MM.1S (cell line): ENCODE measurements around the gene PLCB1.

Experiments
- DNase-seq: peaks from one replicate; pipeline ENCODE4 v3.0.0-alpha.2; 2015
- H2AFZ ChIP-seq: fragments of 300-600 bp; sonication (generic); 2 replicates; pipeline ENCODE4 v1.6.0; 2016; ENCODE audit warnings: antibody characterized with exemption, low read length
- H3F3A ChIP-seq: fragments of 300-600 bp; sonication (generic); 2 replicates; pipeline ENCODE4 v1.6.1; 2016; ENCODE audit warnings: mild to moderate bottlenecking, antibody characterized with exemption, low read length, moderate library complexity, mixed read lengths; ENCODE audit not compliant: insufficient read depth
- H3K27ac ChIP-seq: fragments of 300-600 bp; sonication (generic); 2 replicates; pipeline ENCODE4 v1.5.1; 2016; ENCODE audit warnings: mild to moderate bottlenecking, low read length
- H3K27me3 ChIP-seq: fragments of 300-600 bp; sonication (generic); replicated peaks from 2 replicates; pipeline ENCODE4 v1.6.0; 2016; ENCODE audit warnings: low read length; ENCODE audit not compliant: insufficient read depth
- H3K36me3 ChIP-seq: fragments of 300-600 bp; sonication (generic); replicated peaks from 2 replicates; pipeline ENCODE4 v1.6.1; 2016; ENCODE audit warnings: mild to moderate bottlenecking, low read length, mixed read lengths; ENCODE audit not compliant: insufficient read depth
- H3K4me1 ChIP-seq: fragments of 300-600 bp; sonication (generic); 2 replicates; pipeline ENCODE4 v1.6.1; 2016; ENCODE audit warnings: low read length, mixed read lengths
- H3K4me2 ChIP-seq: fragments of 300-600 bp; sonication (generic); 2 replicates; pipeline ENCODE4 v1.6.0; 2016; ENCODE audit warnings: low read depth, low read length
- H3K4me3 ChIP-seq: fragments of 300-600 bp; sonication (generic); 2 replicates; pipeline ENCODE4 v1.5.1; 2016; ENCODE audit warnings: low read length, mixed read lengths
- H3K79me2 ChIP-seq: fragments of 300-600 bp; sonication (generic); 2 replicates; pipeline ENCODE4 v1.6.1; 2016; ENCODE audit warnings: mixed run types, low read length, mixed read lengths
- H3K9ac ChIP-seq: fragments of 300-600 bp; sonication (generic); 2 replicates; pipeline ENCODE4 v1.6.1; 2016; ENCODE audit warnings: low read length, mixed read lengths
- H3K9me2 ChIP-seq: fragments of 300-600 bp; sonication (generic); replicated peaks from 2 replicates; pipeline ENCODE4 v1.6.1; 2016; ENCODE audit warnings: mild to moderate bottlenecking, low read length, mixed read lengths; ENCODE audit not compliant: insufficient read depth
- H3K9me3 ChIP-seq: fragments of 300-600 bp; sonication (generic); replicated peaks from 2 replicates; pipeline ENCODE4 v1.6.1; 2016; ENCODE audit warnings: mild to moderate bottlenecking, low read length, mixed read lengths; ENCODE audit not compliant: insufficient read depth
- H4K20me1 ChIP-seq: fragments of 300-600 bp; sonication (generic); 2 replicates; pipeline ENCODE4 v1.6.1; 2016; ENCODE audit warnings: mild to moderate bottlenecking, low read length, moderate library complexity, mixed read lengths; ENCODE audit not compliant: insufficient read depth
- CTCF ChIP-seq: fragments of 300-600 bp; sonication (generic); IDR thresholded peaks from 2 replicates; pipeline ENCODE4 v1.5.1; 2016; ENCODE audit warnings: antibody characterized with exemption, low read length, mixed read lengths
- EZH2 ChIP-seq: fragments of 300-600 bp; sonication (generic); optimal IDR thresholded peaks from 2 replicates; pipeline ENCODE3; 2017; ENCODE audit warnings: low read depth, mild to moderate bottlenecking, antibody characterized with exemption, low read length, mixed read lengths
- EZH2phosphoT487 ChIP-seq: fragments of 300-600 bp; sonication (generic); IDR thresholded peaks from 2 replicates; pipeline ENCODE4 v1.6.1; 2018; ENCODE audit warnings: antibody characterized with exemption, low read length

PLCB1 gene

GRCh38 chr20:8267009-8267408 lies 134.9 kb downstream of the PLCB1 start:
- Histone ChIP-seq H3K9me3 (no peaks in the 10 kb centered on the region), H3K4me2 (no peak overlapping the region), H4K20me1 (no peaks in the 10 kb centered on the region), H3F3A (no peaks in the 10 kb centered on the region), H3K4me1 (no peaks in the 10 kb centered on the region), H3K4me3 (no peak overlapping the region), H3K9me2 (no peaks in the 10 kb centered on the region), H3K36me3 (no peaks in the 10 kb centered on the region), H3K79me2 (no peaks in the 10 kb centered on the region), H2AFZ (no peak overlapping the region), H3K27me3 (no peaks in the 10 kb centered on the region), H3K27ac (no peak overlapping the region), H3K9ac (no peak overlapping the region)
- no peak for TF ChIP-seq EZH2phosphoT487
- TF ChIP-seq EZH2, result no peak
- no peak for TF ChIP-seq CTCF
- DNase-seq, result no peak

GRCh38 chr20:8271727-8272126 lies 139.7 kb downstream of the PLCB1 start:
- H3F3A ChIP-seq, result 0 out of 2 replicates have a peak, but pooled peaks cover 6% of the 10 kb centered on the region
- no peak overlapping the region for H3K4me2 ChIP-seq

GRCh38 chr20:8272766-8273165 lies 140.7 kb downstream of the PLCB1 start:
- H3K4me2 ChIP-seq, result no peak overlapping the region
- TF ChIP-seq EZH2phosphoT487 (no peak), EZH2 (no peak), CTCF (no peak)
- no peaks in the 10 kb centered on the region for H4K20me1 ChIP-seq
- H3K9me3 ChIP-seq, result no peaks in the 10 kb centered on the region
- no peaks in the 10 kb centered on the region for H3K79me2 ChIP-seq
- no peaks in the 10 kb centered on the region for H3K36me3 ChIP-seq
- no peaks in the 10 kb centered on the region for H3K27me3 ChIP-seq
- no peak overlapping the region for H3K27ac ChIP-seq
- DNase-seq, result no peak
- H3K4me1 ChIP-seq, result no peaks in the 10 kb centered on the region; the same call in 1 of the 2 replicates
- no peak overlapping the region for H2AFZ ChIP-seq
- H3F3A ChIP-seq, result 0 out of 2 replicates have a peak, but pooled peaks cover 6% of the 10 kb centered on the region
- H3K9ac ChIP-seq, result no peak overlapping the region
- H3K4me3 ChIP-seq, result no peak overlapping the region
- H3K9me2 ChIP-seq, result no peaks in the 10 kb centered on the region

More at GRCh38 chr20:8271727-8272126, 139.7 kb downstream of the PLCB1 start:
- H3K4me3 ChIP-seq, result no peak overlapping the region
- no peak for TF ChIP-seq EZH2
- no peak for TF ChIP-seq EZH2phosphoT487
- no peaks in the 10 kb centered on the region for H3K36me3 ChIP-seq
- H3K9ac ChIP-seq, result no peak overlapping the region
- no peak overlapping the region for H3K27ac ChIP-seq
- no peaks in the 10 kb centered on the region for H3K27me3 ChIP-seq
- H3K9me2 ChIP-seq, result no peaks in the 10 kb centered on the region
- H3K9me3 ChIP-seq, result no peaks in the 10 kb centered on the region
- DNase-seq, result no peak
- no peaks in the 10 kb centered on the region for H4K20me1 ChIP-seq
- H2AFZ ChIP-seq, result no peak overlapping the region
- no peaks in the 10 kb centered on the region; the same call in 1 of the 2 replicates for H3K4me1 ChIP-seq
- no peaks in the 10 kb centered on the region for H3K79me2 ChIP-seq

GRCh38 chr20:8284902-8285301 lies 152.8 kb downstream of the PLCB1 start:
- Histone ChIP-seq H3F3A (no peaks in the 10 kb centered on the region), H3K4me3 (no peak overlapping the region), H3K9me2 (no peaks in the 10 kb centered on the region), H3K9ac (no peak overlapping the region), H3K4me2 (no peak overlapping the region), H4K20me1 (no peaks in the 10 kb centered on the region), H3K27ac (no peak overlapping the region), H3K27me3 (no peaks in the 10 kb centered on the region), H3K36me3 (no peaks in the 10 kb centered on the region), H3K4me1 (no peaks in the 10 kb centered on the region), H3K9me3 (no peaks in the 10 kb centered on the region), H2AFZ (no peak overlapping the region), H3K79me2 (no peaks in the 10 kb centered on the region)
- no peak for DNase-seq
- TF ChIP-seq EZH2phosphoT487, result no peak
- TF ChIP-seq CTCF, result no peak
- TF ChIP-seq EZH2, result no peak
